Smooth muscle cell (in vitro differentiated cells): Measurements from ENCODE around the gene EMSY. TPM values are rescaled to one million over a fixed set of nuclear protein-coding genes. Genes with fewer than 3 reads are reported as not detected.

Experiments used
- DNase-seq: peaks from one replicate; lab custom pipeline; 2025; ENCODE audit not compliant: unreplicated experiment; lab: John Stamatoyannopoulos, UW
- H2AFZ ChIP-seq: fragments of 200-600 bp; sonication (generic); 2 replicates; pipeline ENCODE4 v1.6.0; 2016; ENCODE audit warnings: antibody characterized with exemption, low read depth, mild to moderate bottlenecking
- H3F3A ChIP-seq: fragments of 200-600 bp; sonication (generic); 2 replicates; pipeline ENCODE4 v1.6.0; 2017; ENCODE audit warnings: antibody characterized with exemption, low read depth
- H3K27ac ChIP-seq: fragments of 200-600 bp; sonication (generic); 2 replicates; pipeline ENCODE4 v1.5.1; 2016; ENCODE audit warnings: low read depth, mild to moderate bottlenecking
- H3K27me3 ChIP-seq: fragments of 200-600 bp; sonication (generic); 2 replicates; pipeline ENCODE4 v1.6.1; 2016; ENCODE audit warnings: low read depth, mild to moderate bottlenecking
- H3K36me3 ChIP-seq: fragments of 200-600 bp; sonication (generic); 2 replicates; pipeline ENCODE4 v1.5.1; 2016; ENCODE audit warnings: low read depth
- H3K4me1 ChIP-seq: fragments of 200-600 bp; sonication (generic); 2 replicates; pipeline ENCODE4 v1.5.1; 2016; ENCODE audit warnings: low read depth
- H3K4me2 ChIP-seq: fragments of 200-600 bp; sonication (generic); 2 replicates; pipeline ENCODE4 v1.6.0; 2016; ENCODE audit warnings: mild to moderate bottlenecking
- H3K4me3 ChIP-seq: fragments of 200-600 bp; sonication (generic); 2 replicates; pipeline ENCODE4 v1.5.1; 2016; ENCODE audit warnings: mild to moderate bottlenecking
- H3K79me2 ChIP-seq: fragments of 200-600 bp; sonication (generic); 2 replicates; pipeline ENCODE4 v1.6.0; 2016; ENCODE audit warnings: low read depth, mild to moderate bottlenecking
- H3K9ac ChIP-seq: fragments of 200-600 bp; sonication (generic); 2 replicates; pipeline ENCODE4 v1.6.0; 2016; ENCODE audit warnings: low read depth
- H3K9me3 ChIP-seq: fragments of 200-600 bp; sonication (generic); replicated peaks from 2 replicates; pipeline ENCODE4 v1.5.1; 2016; ENCODE audit warnings: low read depth
- H4K20me1 ChIP-seq: fragments of 200-600 bp; sonication (generic); 2 replicates; pipeline ENCODE4 v1.6.0; 2016; ENCODE audit warnings: low read depth
- WGBS: methylation state at CpG from one replicate; pipeline ENCODE4 v1.1.7; 2016; ENCODE audit warnings: low lambda C conversion rate; 5-methylcytosine and 5-hydroxymethylcytosine counted together
- polyA plus RNA-seq: library from polyadenylated mRNA; unstranded; fragments of >200 nt; fragmentation: Nextera tagmentation; extraction: Ambion mirVana; gene quantifications from 2 replicates; pipeline ENCODE4 v1.2.1, GENCODE V29; 2016
- total RNA-seq: library from RNA; depleted of rRNA; stranded (reverse); fragments of >200 nt; gene quantifications from 2 replicates; pipeline ENCODE4 v1.2.3, GENCODE V29; 2014
- TF ChIP-seq, protein P1 (sequence below): fragments of 200-600 bp; sonication (generic); IDR thresholded peaks from 2 replicates; pipeline ENCODE4 v1.5.1; 2017; ENCODE audit warnings: borderline replicate concordance, mild to moderate bottlenecking, antibody characterized with exemption; ENCODE audit not compliant: insufficient read depth, poor library complexity, severe bottlenecking

EMSY gene, protein sequence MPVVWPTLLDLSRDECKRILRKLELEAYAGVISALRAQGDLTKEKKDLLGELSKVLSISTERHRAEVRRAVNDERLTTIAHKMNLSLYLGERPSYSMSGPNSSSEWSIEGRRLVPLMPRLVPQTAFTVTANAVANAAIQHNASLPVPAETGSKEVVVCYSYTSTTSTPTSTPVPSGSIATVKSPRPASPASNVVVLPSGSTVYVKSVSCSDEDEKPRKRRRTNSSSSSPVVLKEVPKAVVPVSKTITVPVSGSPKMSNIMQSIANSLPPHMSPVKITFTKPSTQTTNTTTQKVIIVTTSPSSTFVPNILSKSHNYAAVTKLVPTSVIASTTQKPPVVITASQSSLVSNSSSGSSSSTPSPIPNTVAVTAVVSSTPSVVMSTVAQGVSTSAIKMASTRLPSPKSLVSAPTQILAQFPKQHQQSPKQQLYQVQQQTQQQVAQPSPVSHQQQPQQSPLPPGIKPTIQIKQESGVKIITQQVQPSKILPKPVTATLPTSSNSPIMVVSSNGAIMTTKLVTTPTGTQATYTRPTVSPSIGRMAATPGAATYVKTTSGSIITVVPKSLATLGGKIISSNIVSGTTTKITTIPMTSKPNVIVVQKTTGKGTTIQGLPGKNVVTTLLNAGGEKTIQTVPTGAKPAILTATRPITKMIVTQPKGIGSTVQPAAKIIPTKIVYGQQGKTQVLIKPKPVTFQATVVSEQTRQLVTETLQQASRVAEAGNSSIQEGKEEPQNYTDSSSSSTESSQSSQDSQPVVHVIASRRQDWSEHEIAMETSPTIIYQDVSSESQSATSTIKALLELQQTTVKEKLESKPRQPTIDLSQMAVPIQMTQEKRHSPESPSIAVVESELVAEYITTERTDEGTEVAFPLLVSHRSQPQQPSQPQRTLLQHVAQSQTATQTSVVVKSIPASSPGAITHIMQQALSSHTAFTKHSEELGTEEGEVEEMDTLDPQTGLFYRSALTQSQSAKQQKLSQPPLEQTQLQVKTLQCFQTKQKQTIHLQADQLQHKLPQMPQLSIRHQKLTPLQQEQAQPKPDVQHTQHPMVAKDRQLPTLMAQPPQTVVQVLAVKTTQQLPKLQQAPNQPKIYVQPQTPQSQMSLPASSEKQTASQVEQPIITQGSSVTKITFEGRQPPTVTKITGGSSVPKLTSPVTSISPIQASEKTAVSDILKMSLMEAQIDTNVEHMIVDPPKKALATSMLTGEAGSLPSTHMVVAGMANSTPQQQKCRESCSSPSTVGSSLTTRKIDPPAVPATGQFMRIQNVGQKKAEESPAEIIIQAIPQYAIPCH (N-terminal part only)
- total RNA-seq = 26.0 and 73.3 TPM in 2 replicates
- 11.5 and 14.5 TPM in 2 replicates for polyA plus RNA-seq

DNA sequence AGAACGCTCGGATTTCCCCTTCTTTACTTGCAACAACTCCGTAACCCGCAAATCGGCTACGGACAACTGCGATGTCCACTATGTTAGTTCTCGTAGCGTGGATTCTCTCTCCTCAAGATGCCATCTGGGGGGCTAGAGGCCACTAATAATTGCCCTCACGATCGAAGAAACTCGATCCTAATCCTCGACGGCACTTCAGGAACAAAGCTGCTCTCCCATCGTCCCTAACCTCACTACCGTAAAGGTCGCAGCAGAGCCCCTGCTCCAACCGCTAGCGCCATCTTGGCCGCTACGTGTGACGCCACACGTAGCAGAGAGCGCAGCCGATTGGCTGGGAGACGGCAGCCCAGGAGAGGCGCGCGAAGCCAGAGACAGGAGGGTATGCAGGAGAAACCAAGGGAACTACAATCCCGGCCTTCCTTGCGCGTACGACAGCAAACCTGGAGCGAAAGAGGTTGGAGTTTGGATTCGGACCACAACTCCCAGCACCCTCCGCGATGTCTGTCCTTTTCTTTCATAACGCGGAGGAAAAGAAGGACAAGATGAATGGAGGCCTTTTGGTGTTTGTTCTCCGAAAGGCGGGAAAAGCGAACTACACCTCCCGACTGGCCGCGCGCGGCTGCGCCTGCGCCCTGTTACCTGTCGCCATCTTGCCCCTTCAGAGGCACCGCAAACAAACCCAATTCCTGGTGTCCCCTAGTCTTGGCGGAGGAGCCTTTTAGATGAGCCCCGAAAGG, at the start of gene EMSY:
Gene EMSY, plus strand, starts transcription at position 635 of the 737 bp plus-strand sequence. CDS start 1,921 bp downstream, outside the sequence.
- peak within 1 kb of the TSS; percentile 91 for H3K4me2 ChIP-seq
- peak within 1 kb of the TSS; percentile 96 for H2AFZ ChIP-seq
- TF ChIP-seq, protein P1, sequence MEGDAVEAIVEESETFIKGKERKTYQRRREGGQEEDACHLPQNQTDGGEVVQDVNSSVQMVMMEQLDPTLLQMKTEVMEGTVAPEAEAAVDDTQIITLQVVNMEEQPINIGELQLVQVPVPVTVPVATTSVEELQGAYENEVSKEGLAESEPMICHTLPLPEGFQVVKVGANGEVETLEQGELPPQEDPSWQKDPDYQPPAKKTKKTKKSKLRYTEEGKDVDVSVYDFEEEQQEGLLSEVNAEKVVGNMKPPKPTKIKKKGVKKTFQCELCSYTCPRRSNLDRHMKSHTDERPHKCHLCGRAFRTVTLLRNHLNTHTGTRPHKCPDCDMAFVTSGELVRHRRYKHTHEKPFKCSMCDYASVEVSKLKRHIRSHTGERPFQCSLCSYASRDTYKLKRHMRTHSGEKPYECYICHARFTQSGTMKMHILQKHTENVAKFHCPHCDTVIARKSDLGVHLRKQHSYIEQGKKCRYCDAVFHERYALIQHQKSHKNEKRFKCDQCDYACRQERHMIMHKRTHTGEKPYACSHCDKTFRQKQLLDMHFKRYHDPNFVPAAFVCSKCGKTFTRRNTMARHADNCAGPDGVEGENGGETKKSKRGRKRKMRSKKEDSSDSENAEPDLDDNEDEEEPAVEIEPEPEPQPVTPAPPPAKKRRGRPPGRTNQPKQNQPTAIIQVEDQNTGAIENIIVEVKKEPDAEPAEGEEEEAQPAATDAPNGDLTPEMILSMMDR = no peak
- no peaks in the 10 kb centered on the region for H3K9me3 ChIP-seq
- H3K27ac ChIP-seq = peak within 1 kb of the TSS; percentile 92
- H3K79me2 ChIP-seq = peaks cover 40% of the 10 kb centered on the region
- H3K9ac ChIP-seq = peak within 1 kb of the TSS; percentile 98
- peaks cover 27% of the 10 kb centered on the region for H3K4me1 ChIP-seq
- peaks cover 22% of the 10 kb centered on the region for H4K20me1 ChIP-seq
- no peaks in the 10 kb centered on the region for H3F3A ChIP-seq
- no peaks in the 10 kb centered on the region for H3K27me3 ChIP-seq
- H3K36me3 ChIP-seq = no peaks in the 10 kb centered on the region
- under 1% methylated on average over 53 of the region's 53 CpGs for WGBS
- H3K4me3 ChIP-seq = peak within 1 kb of the TSS; percentile 99
- DNase-seq = peak; percentile 92

DNA sequence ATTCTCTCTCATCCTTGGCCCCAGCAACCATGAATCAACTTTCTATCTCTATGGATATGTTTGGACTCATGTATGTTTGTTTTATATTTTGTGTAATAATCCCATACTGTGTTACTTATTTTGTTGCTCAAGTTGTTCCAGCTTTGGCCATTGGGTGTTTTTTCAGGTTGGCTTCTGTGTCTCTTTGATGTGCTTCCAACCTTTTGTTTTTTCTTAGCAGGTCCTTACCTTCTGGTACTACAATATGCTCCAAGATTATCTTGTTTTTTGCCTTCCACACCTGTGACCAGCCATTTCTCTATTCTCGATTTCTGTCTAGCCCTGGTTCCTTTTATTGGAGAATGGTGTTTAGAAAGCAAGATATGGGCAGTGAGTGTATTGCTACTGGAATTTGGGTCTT, 49.5 kb upstream of the EMSY start:
- Histone ChIP-seq H3F3A (no peaks in the 10 kb centered on the region), H3K27ac (no peak overlapping the region), H2AFZ (no peak overlapping the region), H3K4me3 (no peak overlapping the region), H3K4me2 (no peak overlapping the region), H3K9me3 (no peaks in the 10 kb centered on the region), H4K20me1 (no peaks in the 10 kb centered on the region), H3K79me2 (no peaks in the 10 kb centered on the region), H3K4me1 (no peaks in the 10 kb centered on the region), H3K9ac (no peak overlapping the region), H3K36me3 (no peaks in the 10 kb centered on the region), H3K27me3 (no peaks in the 10 kb centered on the region)
- DNase-seq = no peak
- TF ChIP-seq, protein P1 = no peak
- 89% methylated on average over 1 of the region's 1 CpG for WGBS

DNA sequence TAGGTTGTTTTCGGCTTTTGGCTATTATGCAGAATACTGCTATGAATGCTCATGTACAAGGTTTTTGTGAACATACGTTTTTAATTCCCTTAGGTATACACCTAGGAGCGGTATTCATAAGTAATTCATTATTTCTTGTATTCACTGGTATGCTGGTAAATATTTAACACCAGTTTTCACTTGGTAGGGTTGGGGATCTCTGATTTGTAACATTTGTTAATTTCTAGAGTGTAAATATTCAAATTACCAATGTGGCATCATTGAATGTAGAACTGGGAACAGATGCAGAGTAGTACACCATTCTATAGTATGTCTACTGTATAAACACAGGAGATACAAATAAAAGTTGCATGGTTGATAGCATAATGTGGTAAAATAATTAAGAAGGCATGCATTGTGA, 47.4 kb upstream of the EMSY start:
- WGBS = 90% methylated on average over 3 of the region's 3 CpGs
- Histone ChIP-seq H3K4me2 (no peak overlapping the region), H3K27me3 (no peaks in the 10 kb centered on the region), H3K9ac (no peak overlapping the region), H3K4me1 (no peaks in the 10 kb centered on the region), H3K36me3 (no peaks in the 10 kb centered on the region), H3K79me2 (no peaks in the 10 kb centered on the region), H3K9me3 (no peaks in the 10 kb centered on the region), H3K27ac (no peak overlapping the region), H2AFZ (no peak overlapping the region), H3F3A (no peaks in the 10 kb centered on the region), H4K20me1 (no peaks in the 10 kb centered on the region), H3K4me3 (no peak overlapping the region)
- TF ChIP-seq, protein P1 = no peak
- DNase-seq = no peak
